Keratinocyte (primary cell): ENCODE data around the gene ANO3. TPM values are rescaled to one million over a fixed set of nuclear protein-coding genes. Genes with fewer than 3 reads are reported as not detected.

Experiments
- DNase-seq: peaks from one replicate; pipeline ENCODE4 v3.0.0-alpha.2; 2011; ENCODE audit warnings: low read depth, missing footprints, low spot score
- FAIRE-seq: peaks from 2 replicates; lab custom pipeline; 2011; peaks lifted over from hg19 to GRCh38; lab: Jason Lieb, UNC
- H2AFZ ChIP-seq: 2 replicates; pipeline ENCODE4 v1.6.0; 2012; ENCODE audit warnings: low read length, control low read depth, inconsistent platforms; ENCODE audit not compliant: control insufficient read depth
- H3K27ac ChIP-seq: 2 replicates; pipeline ENCODE4 v1.5.1; 2011; ENCODE audit warnings: low read length; ENCODE audit not compliant: control insufficient read depth, insufficient read depth
- H3K27me3 ChIP-seq: 3 replicates; pipeline ENCODE4 v1.6.0; 2011; ENCODE audit warnings: low read length; ENCODE audit not compliant: control insufficient read depth, insufficient read depth; ENCODE audit errors: extremely low read depth
- H3K36me3 ChIP-seq, 2 experiments: 2 replicates in 1 of 2; 3 replicates in 1 of 2; pipeline ENCODE4 v1.5.1; 2011; ENCODE audit warnings: low read length in 2 of 2, mild to moderate bottlenecking in 1 of 2; ENCODE audit not compliant: control insufficient read depth in 2 of 2, insufficient read depth in 2 of 2; ENCODE audit errors: extremely low read depth in 1 of 2
- H3K4me1 ChIP-seq: 3 replicates; pipeline ENCODE4 v1.5.1; 2011; ENCODE audit warnings: low read length; ENCODE audit not compliant: control insufficient read depth, insufficient read depth; ENCODE audit errors: extremely low read depth
- H3K4me2 ChIP-seq: 3 replicates; pipeline ENCODE4 v1.6.0; 2011; ENCODE audit warnings: low read depth, low read length; ENCODE audit not compliant: control insufficient read depth, insufficient read depth; ENCODE audit errors: extremely low read depth
- H3K4me3 ChIP-seq, 3 experiments: fragments of 200-600 bp in 1 of 3; sonication (generic) in 1 of 3; 2 replicates in 2 of 3; 3 replicates in 1 of 3; pipeline ENCODE4 v1.5.1; 2011 to 2016; ENCODE audit warnings: low read length in 3 of 3, mild to moderate bottlenecking in 3 of 3, control low read depth in 2 of 3, inconsistent platforms in 1 of 3, low read depth in 1 of 3, mixed read lengths in 1 of 3, mixed run types in 1 of 3, moderate library complexity in 1 of 3; ENCODE audit not compliant: control insufficient read depth in 2 of 3, insufficient read depth in 2 of 3; ENCODE audit errors: extremely low read depth in 1 of 3
- H3K79me2 ChIP-seq: 2 replicates; pipeline ENCODE4 v1.6.0; 2012; ENCODE audit warnings: low read length; ENCODE audit not compliant: control insufficient read depth, insufficient read depth
- H3K9ac ChIP-seq: 3 replicates; pipeline ENCODE4 v1.6.0; 2011; ENCODE audit warnings: low read length; ENCODE audit not compliant: control insufficient read depth, insufficient read depth; ENCODE audit errors: extremely low read depth
- H3K9me1 ChIP-seq: 3 replicates; pipeline ENCODE4 v1.6.0; 2011; ENCODE audit warnings: low read length; ENCODE audit not compliant: control insufficient read depth, insufficient read depth; ENCODE audit errors: extremely low read depth
- H3K9me3 ChIP-seq: 2 replicates; pipeline ENCODE4 v1.5.1; 2012; ENCODE audit warnings: low read depth, low read length; ENCODE audit not compliant: control insufficient read depth
- H4K20me1 ChIP-seq: 3 replicates; pipeline ENCODE4 v1.6.0; 2011; ENCODE audit warnings: low read length; ENCODE audit not compliant: control insufficient read depth, insufficient read depth; ENCODE audit errors: extremely low read depth
- CTCF ChIP-seq, 3 experiments: IDR thresholded peaks in 1 of 3; conservative IDR thresholded peaks in 1 of 3; optimal IDR thresholded peaks in 1 of 3; 2 replicates in 2 of 3; 3 replicates in 1 of 3; pipeline versions ENCODE3 to v1.5.1; 2011; ENCODE audit warnings: low read length in 3 of 3, mild to moderate bottlenecking in 3 of 3, moderate library complexity in 2 of 3, control low read depth in 1 of 3, inconsistent platforms in 1 of 3; ENCODE audit not compliant: insufficient read depth in 2 of 3; ENCODE audit errors: extremely low read depth in 1 of 3
- EZH2 ChIP-seq: IDR thresholded peaks from one replicate; pipeline ENCODE4 v1.6.1; 2012; ENCODE audit warnings: inconsistent platforms, mild to moderate bottlenecking, low read length, moderate library complexity
- dilution Hi-C: fragments of 300-500 bp; cut with MboI; formaldehyde crosslinking; loops from one replicate; pipeline ENCODE4 v1.7.0; 2020; ENCODE audit warnings: low sequenced_read_pairs; ENCODE audit not compliant: extremely low pct_ligation_motif_present
- polyA plus RNA-seq, 5 experiments: library from polyadenylated mRNA; depleted of rRNA in 3 of 5; stranded (reverse) in 3 of 5; stranded (forward) in 1 of 5; unstranded in 1 of 5; fragments of >200 nt; gene quantifications; 1 replicate in 1 of 5; 2 replicates in 3 of 5; 3 replicates in 1 of 5; pipeline versions ENCODE4 v1.2.1 to v1.2.3, GENCODE V29; 2011 to 2012; ENCODE audit warnings: missing spikeins in 2 of 5, low read depth in 1 of 5, low replicate concordance in 1 of 5

ANO3 gene
- polyA plus RNA-seq, 1 donor (not counting 4 experiments of a cell fraction or from before 2014, with no cell fraction given) = 0.01 TPM

GRCh38 chr11:26420331-26420730 is 88.4 kb downstream of the ANO3 start:
- no peak for FAIRE-seq
- no peaks in the 10 kb centered on the region for H3K9me1 ChIP-seq
- no peaks in the 10 kb centered on the region for H3K9me3 ChIP-seq
- H3K36me3 ChIP-seq = no peaks in the 10 kb centered on the region
- H3K4me1 ChIP-seq = no peaks in the 10 kb centered on the region
- no peaks in the 10 kb centered on the region for H3K27me3 ChIP-seq
- no peak for DNase-seq
- no peak overlapping the region for H3K27ac ChIP-seq
- no peak overlapping the region for H3K4me2 ChIP-seq
- H4K20me1 ChIP-seq = no peaks in the 10 kb centered on the region
- no peak overlapping the region for H3K9ac ChIP-seq
- no peak overlapping the region for H2AFZ ChIP-seq
- H3K4me3 ChIP-seq = no peak overlapping the region
- TF ChIP-seq CTCF (optimal IDR thresholded peaks at IDR 0.05 in 1 of 3, IDR thresholded peaks at IDR 0.05 in 1 of 3, conservative IDR thresholded peaks at IDR 0.05 in 1 of 3; ENCODE audit: extremely low read depth in 1 of 3, insufficient read depth in 2 of 3, low read length in 3 of 3) (no peak), EZH2 (no peak)
- no peaks in the 10 kb centered on the region for H3K79me2 ChIP-seq
- dilution Hi-C loops = no loop called here

- FAIRE-seq (no peak), DNase-seq (no peak)
- no peak overlapping the region for H2AFZ ChIP-seq
- no peaks in the 10 kb centered on the region for H3K9me3 ChIP-seq
- no peak for TF ChIP-seq EZH2
- no peak for TF ChIP-seq CTCF (optimal IDR thresholded peaks at IDR 0.05 in 1 of 3, IDR thresholded peaks at IDR 0.05 in 1 of 3, conservative IDR thresholded peaks at IDR 0.05 in 1 of 3; ENCODE audit: extremely low read depth in 1 of 3, insufficient read depth in 2 of 3, low read length in 3 of 3)
- no peaks in the 10 kb centered on the region for H3K9me1 ChIP-seq
- H3K4me3 ChIP-seq = no peak overlapping the region
- no peaks in the 10 kb centered on the region for H3K27me3 ChIP-seq
- no peaks in the 10 kb centered on the region for H3K36me3 ChIP-seq
- H3K4me1 ChIP-seq = no peaks in the 10 kb centered on the region
- no peak overlapping the region for H3K4me2 ChIP-seq
- H4K20me1 ChIP-seq = no peaks in the 10 kb centered on the region
- no peak overlapping the region for H3K27ac ChIP-seq
- dilution Hi-C loops = no loop called here
- H3K79me2 ChIP-seq = no peaks in the 10 kb centered on the region
- H3K9ac ChIP-seq = no peak overlapping the region
Observed at GRCh38 chr11:26424255-26424654, 92.3 kb downstream of the ANO3 start.
